ENCODE results near the gene NUDT3. TPM values are rescaled to one million over a fixed set of nuclear protein-coding genes. Genes with fewer than 3 reads are reported as not detected.
"Not testable (repeated sequence)": the region's sequence is repeated elsewhere in the genome, so short reads cannot be mapped to it uniquely, and the experiment has no call there.

Gene NUDT3
- total RNA-seq, 4 donors from 2014 or later = 40.0 to 71.9 (median 50.6) TPM

DNA sequence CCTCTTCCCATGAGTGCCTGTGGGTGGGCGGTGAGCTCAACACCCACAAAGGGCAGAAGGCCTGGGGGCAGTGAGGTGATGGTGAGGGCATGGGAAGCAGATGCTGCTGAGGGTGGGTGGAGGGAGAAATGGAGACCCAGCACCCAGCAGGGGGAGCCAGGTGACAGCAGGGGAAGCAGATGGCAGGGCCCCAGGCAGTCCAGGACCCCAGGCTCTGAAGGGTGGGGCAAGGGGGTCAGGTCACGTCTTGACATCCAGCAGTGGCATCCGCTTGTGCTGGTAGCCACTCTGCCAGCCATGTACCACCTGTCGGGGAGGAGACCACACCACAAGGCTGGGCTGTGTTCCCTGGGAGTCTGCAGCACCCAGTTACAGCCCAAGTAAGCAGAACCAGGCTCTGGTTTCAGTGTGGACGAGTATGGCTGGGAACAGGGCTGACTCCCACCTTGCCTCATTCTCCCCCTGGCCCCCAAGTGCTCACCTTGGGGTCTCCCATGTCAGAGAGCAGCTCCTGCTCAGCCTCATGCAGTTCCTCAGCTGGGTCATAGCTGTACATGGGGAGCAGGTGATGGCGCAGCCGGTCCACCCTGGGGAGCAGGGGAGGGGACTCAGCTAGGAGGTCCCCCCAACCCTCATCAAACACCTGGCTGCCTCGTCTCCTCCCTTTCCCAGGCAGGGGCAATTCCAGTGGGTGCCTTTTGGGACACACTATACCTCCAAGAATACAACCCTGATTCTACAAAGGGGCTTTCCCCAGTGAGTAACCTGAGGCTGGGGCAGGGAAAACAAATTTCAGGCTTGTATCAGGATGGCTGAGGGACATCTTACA, 145.7 kb downstream of the NUDT3 start:
- intact Hi-C loops (cut with DNase I; ENCODE audit: low total_unique reads) (loop anchor here (5.0 kb wide), 2 partner anchors 356 to 411 kb away; no protein-coding TSS in a partner anchor), in situ Hi-C loops (cut with MboI; ENCODE audit: low sequenced_read_pairs in 4 of 4) (no loop called here)
- Histone ChIP-seq H3K36me3 (peaks cover 0 to 7% of the 10 kb centered on the region in 2 donors), H3K4me1 (peaks cover 23 to 24% of the 10 kb centered on the region in 2 donors), H3K4me3 (no peak overlapping the region), H3K27ac (peak overlapping the region; percentile 88 to 95 (median 93)), H3K9me3 (no peaks in the 10 kb centered on the region), H3K27me3 (no peaks in the 10 kb centered on the region)
- ATAC-seq (no peak), DNase-seq (peak in 1 of 2 donors; percentile 43)
- TF ChIP-seq POLR2A (IDR thresholded peaks at IDR 0.05) = no peak
- TF ChIP-seq, protein P1, sequence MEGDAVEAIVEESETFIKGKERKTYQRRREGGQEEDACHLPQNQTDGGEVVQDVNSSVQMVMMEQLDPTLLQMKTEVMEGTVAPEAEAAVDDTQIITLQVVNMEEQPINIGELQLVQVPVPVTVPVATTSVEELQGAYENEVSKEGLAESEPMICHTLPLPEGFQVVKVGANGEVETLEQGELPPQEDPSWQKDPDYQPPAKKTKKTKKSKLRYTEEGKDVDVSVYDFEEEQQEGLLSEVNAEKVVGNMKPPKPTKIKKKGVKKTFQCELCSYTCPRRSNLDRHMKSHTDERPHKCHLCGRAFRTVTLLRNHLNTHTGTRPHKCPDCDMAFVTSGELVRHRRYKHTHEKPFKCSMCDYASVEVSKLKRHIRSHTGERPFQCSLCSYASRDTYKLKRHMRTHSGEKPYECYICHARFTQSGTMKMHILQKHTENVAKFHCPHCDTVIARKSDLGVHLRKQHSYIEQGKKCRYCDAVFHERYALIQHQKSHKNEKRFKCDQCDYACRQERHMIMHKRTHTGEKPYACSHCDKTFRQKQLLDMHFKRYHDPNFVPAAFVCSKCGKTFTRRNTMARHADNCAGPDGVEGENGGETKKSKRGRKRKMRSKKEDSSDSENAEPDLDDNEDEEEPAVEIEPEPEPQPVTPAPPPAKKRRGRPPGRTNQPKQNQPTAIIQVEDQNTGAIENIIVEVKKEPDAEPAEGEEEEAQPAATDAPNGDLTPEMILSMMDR (IDR thresholded peaks at IDR 0.05 in 4 of 5, conservative IDR thresholded peaks at IDR 0.05 in 1 of 5) = peak; percentile 28 to 52 (median 45)

DNA sequence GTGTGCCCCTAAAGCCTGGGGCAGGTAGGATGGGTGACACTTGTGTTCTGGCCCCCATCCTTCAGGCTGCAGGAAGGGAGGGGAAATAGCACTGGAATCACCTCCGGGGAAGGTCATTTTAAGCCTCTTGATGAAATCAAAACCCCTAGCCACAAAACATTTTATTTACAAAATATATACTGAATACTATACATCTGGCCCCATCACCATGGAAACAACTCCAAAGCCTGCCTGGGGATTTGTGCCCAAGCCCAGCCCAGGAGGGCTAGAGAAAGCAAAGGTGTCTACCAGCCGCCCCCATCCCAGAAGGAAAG, 146.3 kb downstream of the NUDT3 start:
- in situ Hi-C loops (cut with MboI; ENCODE audit: low sequenced_read_pairs in 4 of 4) = no loop called here

DNA sequence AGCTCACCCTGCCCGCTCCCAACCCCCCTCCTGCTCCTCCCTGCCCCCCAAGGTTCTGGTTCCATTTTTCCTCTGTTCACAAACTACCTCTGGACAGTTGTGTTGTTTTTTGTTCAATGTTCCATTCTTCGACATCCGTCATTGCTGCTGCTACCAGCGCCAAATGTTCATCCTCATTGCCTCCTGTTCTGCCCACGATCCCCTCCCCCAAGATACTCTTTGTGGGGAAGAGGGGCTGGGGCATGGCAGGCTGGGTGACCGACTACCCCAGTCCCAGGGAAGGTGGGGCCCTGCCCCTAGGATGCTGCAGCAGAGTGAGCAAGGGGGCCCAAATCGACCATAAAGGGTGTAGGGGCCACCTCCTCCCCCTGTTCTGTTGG, 146.7 kb downstream of the NUDT3 start:
- Histone ChIP-seq H3K4me1 (peaks cover 23 to 24% of the 10 kb centered on the region in 2 donors), H3K27ac (peak overlapping the region in 3 of 4 donors; percentile 33 to 95 (median 93)), H3K36me3 (peaks cover 0 to 16% of the 10 kb centered on the region in 2 donors)
- intact Hi-C loops (cut with DNase I; ENCODE audit: low total_unique reads) = loop anchor here (5.0 kb wide), 2 partner anchors 357 to 412 kb away; no protein-coding TSS in a partner anchor
- in situ Hi-C loops (cut with MboI; ENCODE audit: low sequenced_read_pairs in 4 of 4); ATAC-seq; H3K27me3 ChIP-seq; H3K9me3 ChIP-seq; H3K4me3 ChIP-seq; DNase-seq: not testable (repeated sequence)

More for the DNA sequence above, 146.3 kb downstream of the NUDT3 start:
- DNase-seq (no peak), ATAC-seq (no peak)
- Histone ChIP-seq H3K4me1 (peaks cover 23 to 24% of the 10 kb centered on the region in 2 donors), H3K27ac (peak overlapping the region; percentile 88 to 95 (median 93)), H3K36me3 (peaks cover 0 to 11% of the 10 kb centered on the region in 2 donors), H3K9me3 (no peaks in the 10 kb centered on the region), H3K4me3 (no peak overlapping the region), H3K27me3 (no peaks in the 10 kb centered on the region)
- no peak for TF ChIP-seq POLR2A (IDR thresholded peaks at IDR 0.05)
- TF ChIP-seq, protein P1 (IDR thresholded peaks at IDR 0.05 in 4 of 5, conservative IDR thresholded peaks at IDR 0.05 in 1 of 5) = no peak
- intact Hi-C loops (cut with DNase I; ENCODE audit: low total_unique reads) = loop anchor here (5.0 kb wide), 2 partner anchors 356 to 411 kb away; no protein-coding TSS in a partner anchor

DNA sequence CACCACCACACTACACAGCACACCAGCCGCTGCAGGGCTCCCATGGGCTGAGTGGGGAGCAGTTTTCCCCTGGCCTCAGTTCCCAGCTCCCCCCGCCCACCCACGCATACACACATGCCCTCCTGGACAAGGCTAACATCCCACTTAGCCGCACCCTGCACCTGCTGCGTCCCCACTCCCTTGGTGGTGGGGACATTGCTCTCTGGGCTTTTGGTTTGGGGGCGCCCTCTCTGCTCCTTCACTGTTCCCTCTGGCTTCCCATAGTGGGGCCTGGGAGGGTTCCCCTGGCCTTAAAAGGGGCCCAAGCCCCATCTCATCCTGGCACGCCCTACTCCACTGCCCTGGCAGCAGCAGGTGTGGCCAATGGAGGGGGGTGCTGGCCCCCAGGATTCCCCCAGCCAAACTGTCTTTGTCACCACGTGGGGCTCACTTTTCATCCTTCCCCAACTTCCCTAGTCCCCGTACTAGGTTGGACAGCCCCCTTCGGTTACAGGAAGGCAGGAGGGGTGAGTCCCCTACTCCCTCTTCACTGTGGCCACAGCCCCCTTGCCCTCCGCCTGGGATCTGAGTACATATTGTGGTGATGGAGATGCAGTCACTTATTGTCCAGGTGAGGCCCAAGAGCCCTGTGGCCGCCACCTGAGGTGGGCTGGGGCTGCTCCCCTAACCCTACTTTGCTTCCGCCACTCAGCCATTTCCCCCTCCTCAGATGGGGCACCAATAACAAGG, 147.3 kb downstream of the NUDT3 start:
- Histone ChIP-seq H3K27ac (peak overlapping the region; percentile 89 to 95 (median 92)), H3K4me1 (peaks cover 23 to 24% of the 10 kb centered on the region in 2 donors), H3K36me3 (peaks cover 0 to 18% of the 10 kb centered on the region in 2 donors)
- H3K9me3 ChIP-seq; H3K4me3 ChIP-seq; ATAC-seq; H3K27me3 ChIP-seq; DNase-seq; in situ Hi-C loops (cut with MboI; ENCODE audit: low sequenced_read_pairs in 4 of 4): not testable (repeated sequence)
- intact Hi-C loops (cut with DNase I; ENCODE audit: low total_unique reads) = loop anchor here (5.0 kb wide), 2 partner anchors 357 to 412 kb away; no protein-coding TSS in a partner anchor

DNA sequence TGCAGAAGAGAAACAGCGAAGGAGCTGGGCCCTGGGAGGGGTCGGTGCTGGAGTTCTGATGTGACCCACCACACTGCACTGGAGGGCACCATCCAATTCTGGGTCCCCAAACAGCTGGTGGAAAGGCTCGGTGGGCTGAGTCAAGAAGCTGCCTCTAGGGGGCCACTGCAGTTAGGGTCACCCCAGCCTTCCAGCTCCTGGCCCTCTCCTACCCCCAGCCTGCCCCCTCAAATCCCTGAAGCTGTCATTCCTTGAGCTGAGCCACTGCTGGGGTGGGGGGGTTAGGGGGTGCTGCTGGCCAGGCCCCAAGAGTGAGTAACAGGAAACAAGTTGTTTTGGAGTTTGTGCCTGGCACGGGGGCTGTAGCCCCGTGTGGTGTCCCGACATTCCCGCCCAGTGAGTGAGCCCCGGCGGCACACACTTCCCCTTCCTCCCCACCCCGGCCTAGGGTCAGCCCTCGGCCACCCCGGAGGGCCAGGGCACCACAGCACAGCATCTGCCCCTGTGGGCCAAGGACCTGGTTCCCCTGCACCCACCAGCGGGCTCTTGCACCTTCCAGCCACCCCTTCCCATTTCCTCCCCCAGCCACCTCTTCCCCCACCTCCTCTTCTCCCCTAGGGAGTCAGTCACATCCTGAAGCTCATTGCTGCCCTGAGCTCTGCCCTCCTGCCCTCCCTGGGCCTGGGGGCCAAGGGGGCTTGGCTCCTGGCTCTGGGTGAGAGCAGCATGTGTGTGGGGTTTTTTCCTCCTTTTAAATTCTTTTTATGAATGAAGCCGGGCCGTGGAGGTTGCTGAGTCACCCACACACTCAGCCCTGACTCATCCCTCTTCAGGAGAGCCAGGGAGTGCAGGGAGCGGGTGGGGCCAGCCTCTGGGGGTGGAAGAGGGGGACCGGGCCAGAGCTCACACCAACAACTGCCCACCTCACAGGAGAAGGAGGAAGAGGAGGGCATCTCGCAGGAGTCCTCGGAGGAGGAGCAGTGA, 148.3 kb downstream of the NUDT3 start:
- in situ Hi-C loops (cut with MboI; ENCODE audit: low sequenced_read_pairs in 4 of 4) = no loop called here
- peak; percentile 61 to 74 for DNase-seq
- Histone ChIP-seq H3K9me3 (no peaks in the 10 kb centered on the region), H3K27me3 (no peaks in the 10 kb centered on the region), H3K4me3 (peak overlapping the region in 3 of 4 donors; percentile 16 to 32 (median 27)), H3K36me3 (peaks cover 0 to 18% of the 10 kb centered on the region in 2 donors), H3K27ac (peak overlapping the region; percentile 89 to 95 (median 92)), H3K4me1 (peaks cover 23 to 24% of the 10 kb centered on the region in 2 donors)
- intact Hi-C loops (cut with DNase I; ENCODE audit: low total_unique reads) = no loop called here
- TF ChIP-seq POLR2A (IDR thresholded peaks at IDR 0.05) = no peak
- TF ChIP-seq, protein P1 (IDR thresholded peaks at IDR 0.05 in 4 of 5, conservative IDR thresholded peaks at IDR 0.05 in 1 of 5) = peak in 3 of 5 experiments; percentile 10 to 35 (median 19)
- ATAC-seq = peak; percentile 50 to 53

Measured in gastrocnemius medialis (tissue), 4 donors.